C4-2B (cell line): ENCODE measurements around the gene SLC9A5.
A peak's percentile ranks its signal among the peaks of the same experiment; 100 is the strongest.

Experiments used
- H3K27ac ChIP-seq: fragments of 450-650 bp; 2 replicates; pipeline ENCODE4 v1.5.1; 2017
- ZFX ChIP-seq: fragments of 450-650 bp; IDR thresholded peaks from 2 replicates; pipeline ENCODE4 v1.6.1; 2017
- TF ChIP-seq, protein P1 (sequence below): fragments of 450-650 bp; conservative IDR thresholded peaks from 2 replicates; pipeline ENCODE4 v1.5.1; 2017; ENCODE audit warnings: mild to moderate bottlenecking

SLC9A5 gene

GRCh38 chr16:67281536-67282446 lies 33.0 kb downstream of the SLC9A5 start:
- H3K27ac ChIP-seq: no peak overlapping the region
- TF ChIP-seq, protein P1, sequence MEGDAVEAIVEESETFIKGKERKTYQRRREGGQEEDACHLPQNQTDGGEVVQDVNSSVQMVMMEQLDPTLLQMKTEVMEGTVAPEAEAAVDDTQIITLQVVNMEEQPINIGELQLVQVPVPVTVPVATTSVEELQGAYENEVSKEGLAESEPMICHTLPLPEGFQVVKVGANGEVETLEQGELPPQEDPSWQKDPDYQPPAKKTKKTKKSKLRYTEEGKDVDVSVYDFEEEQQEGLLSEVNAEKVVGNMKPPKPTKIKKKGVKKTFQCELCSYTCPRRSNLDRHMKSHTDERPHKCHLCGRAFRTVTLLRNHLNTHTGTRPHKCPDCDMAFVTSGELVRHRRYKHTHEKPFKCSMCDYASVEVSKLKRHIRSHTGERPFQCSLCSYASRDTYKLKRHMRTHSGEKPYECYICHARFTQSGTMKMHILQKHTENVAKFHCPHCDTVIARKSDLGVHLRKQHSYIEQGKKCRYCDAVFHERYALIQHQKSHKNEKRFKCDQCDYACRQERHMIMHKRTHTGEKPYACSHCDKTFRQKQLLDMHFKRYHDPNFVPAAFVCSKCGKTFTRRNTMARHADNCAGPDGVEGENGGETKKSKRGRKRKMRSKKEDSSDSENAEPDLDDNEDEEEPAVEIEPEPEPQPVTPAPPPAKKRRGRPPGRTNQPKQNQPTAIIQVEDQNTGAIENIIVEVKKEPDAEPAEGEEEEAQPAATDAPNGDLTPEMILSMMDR: no peak
- TF ChIP-seq ZFX: no peak

DNA sequence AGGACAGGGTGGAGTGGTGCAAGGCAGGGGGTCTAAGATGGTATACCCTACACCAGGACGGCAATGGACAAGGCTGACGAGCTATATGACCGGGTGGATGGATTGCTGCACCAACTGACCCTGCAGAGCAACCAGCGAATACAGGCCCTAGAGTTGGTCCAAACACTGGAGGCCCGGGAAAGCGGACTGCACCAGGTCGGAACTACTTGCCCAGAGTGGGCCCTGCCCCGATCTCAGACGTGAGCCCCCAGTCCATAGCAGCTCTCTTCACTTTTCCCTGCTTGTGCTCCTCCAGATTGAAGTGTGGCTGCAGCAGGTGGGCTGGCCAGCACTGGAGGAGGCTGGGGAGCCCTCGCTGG lies 33.6 kb downstream of the SLC9A5 start:
- no peak for TF ChIP-seq ZFX
- TF ChIP-seq, protein P1: no peak
- H3K27ac ChIP-seq: no peak overlapping the region

- H3K27ac ChIP-seq: peak overlapping the region; percentile 40; the same call in 1 of the 2 replicates
- TF ChIP-seq, protein P1: no peak
- TF ChIP-seq ZFX: no peak
Measured at GRCh38 chr16:67283039-67283825, 34.5 kb downstream of the SLC9A5 start.

DNA sequence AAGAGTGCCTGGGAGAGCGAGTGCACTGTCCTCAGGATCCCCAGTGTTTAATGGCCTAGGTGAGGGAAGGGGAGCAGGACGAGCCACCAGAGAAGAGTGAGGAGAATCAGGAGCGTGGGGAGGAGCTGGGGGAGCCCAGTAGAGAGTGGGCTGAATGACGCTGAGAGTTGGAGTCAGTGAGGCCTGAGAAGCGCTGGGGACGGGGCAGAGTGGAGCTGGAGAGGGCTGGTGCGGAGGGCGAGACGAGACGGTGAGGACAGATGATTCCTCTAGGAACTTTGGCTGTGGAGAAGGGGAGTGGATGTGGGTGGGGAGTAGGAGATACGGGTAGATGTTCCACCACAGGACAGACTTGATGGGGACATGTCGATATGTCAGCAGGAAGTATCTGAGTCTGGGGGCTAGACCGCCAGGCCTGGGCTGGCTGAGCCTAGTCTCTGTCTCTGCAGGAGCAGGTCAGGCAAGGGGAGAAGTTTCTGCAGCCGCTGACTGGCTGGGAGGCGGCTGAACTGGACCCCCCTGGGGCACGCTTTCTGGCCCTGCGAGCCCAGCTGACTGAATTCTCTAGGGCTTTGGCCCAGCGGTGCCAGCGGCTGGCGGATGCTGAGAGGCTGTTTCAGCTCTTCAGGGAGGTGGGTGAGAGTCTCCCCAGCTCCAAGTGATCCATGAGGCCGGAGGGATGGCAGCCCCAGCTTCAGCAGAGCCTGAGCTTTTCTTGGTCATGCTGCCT lies 35.2 kb downstream of the SLC9A5 start:
- H3K27ac ChIP-seq: peak overlapping the region; percentile 40; the same call in 1 of the 2 replicates
- TF ChIP-seq ZFX: no peak

GRCh38 chr16:67284699-67285646 lies 36.2 kb downstream of the SLC9A5 start:
- TF ChIP-seq ZFX: no peak
- TF ChIP-seq, protein P1: peak; percentile 66
- H3K27ac ChIP-seq: peak overlapping the region; percentile 40; the same call in 1 of the 2 replicates

DNA sequence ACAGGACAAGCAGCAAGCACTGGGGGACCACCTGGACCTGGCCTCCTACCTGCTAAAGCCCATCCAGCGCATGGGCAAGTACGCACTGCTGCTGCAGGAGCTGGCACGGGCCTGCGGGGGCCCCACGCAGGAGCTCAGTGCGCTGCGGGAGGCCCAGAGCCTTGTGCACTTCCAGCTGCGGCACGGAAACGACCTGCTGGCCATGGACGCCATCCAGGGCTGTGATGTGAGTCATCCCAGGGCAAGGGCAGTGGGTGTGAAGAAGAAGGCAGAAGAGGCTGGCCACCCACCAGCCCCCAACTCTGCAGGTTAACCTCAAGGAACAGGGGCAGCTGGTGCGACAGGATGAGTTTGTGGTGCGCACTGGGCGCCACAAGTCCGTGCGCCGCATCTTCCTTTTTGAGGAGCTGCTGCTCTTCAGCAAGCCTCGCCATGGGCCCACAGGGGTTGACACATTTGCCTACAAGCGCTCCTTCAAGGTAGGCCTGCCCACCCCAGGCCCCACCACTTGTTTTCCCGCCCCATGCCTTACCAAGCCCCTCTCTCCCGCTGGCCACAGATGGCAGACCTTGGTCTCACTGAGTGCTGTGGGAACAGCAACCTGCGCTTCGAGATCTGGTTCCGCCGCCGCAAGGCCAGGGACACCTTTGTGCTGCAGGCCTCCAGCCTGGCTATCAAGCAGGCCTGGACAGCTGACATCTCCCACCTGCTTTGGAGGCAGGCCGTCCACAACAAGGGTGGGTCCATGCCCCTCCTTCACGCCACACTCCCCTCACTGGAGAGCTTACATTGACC lies 37.9 kb downstream of the SLC9A5 start:
- TF ChIP-seq ZFX: no peak
- TF ChIP-seq, protein P1: no peak
- H3K27ac ChIP-seq: no peak overlapping the region
